Osteocyte (in vitro differentiated cells): ENCODE data around the gene TMEM106A. TPM values are rescaled to one million over a fixed set of nuclear protein-coding genes. Genes with fewer than 3 reads are reported as not detected.
"Not testable (repeated sequence)": the region's sequence is repeated elsewhere in the genome, so short reads cannot be mapped to it uniquely, and the experiment has no call there.

Experiments
- DNase-seq: peaks from one replicate; pipeline ENCODE4 v3.0.0; 2021; ENCODE audit warnings: mixed read lengths; ENCODE audit not compliant: unreplicated experiment; ENCODE audit errors: extremely low spot score
- H3K27ac Mint-ChIP-seq: one replicate; pipeline ENCODE4 v1.8.0; 2021; ENCODE audit warnings: mild to moderate bottlenecking, mixed read lengths; ENCODE audit not compliant: unreplicated experiment
- H3K27me3 Mint-ChIP-seq: one replicate; pipeline ENCODE4 v1.8.0; 2021; ENCODE audit warnings: mixed read lengths; ENCODE audit not compliant: unreplicated experiment
- H3K36me3 Mint-ChIP-seq: one replicate; pipeline ENCODE4 v1.8.0; 2021; ENCODE audit warnings: mixed read lengths; ENCODE audit not compliant: unreplicated experiment
- H3K4me1 Mint-ChIP-seq: one replicate; pipeline ENCODE4 v1.8.0; 2021; ENCODE audit warnings: mixed read lengths; ENCODE audit not compliant: unreplicated experiment
- H3K4me3 Mint-ChIP-seq: one replicate; pipeline ENCODE4 v1.8.0; 2021; ENCODE audit warnings: mild to moderate bottlenecking, moderate library complexity, mixed read lengths; ENCODE audit not compliant: unreplicated experiment
- H3K9me3 Mint-ChIP-seq: one replicate; pipeline ENCODE4 v1.8.0; 2021; ENCODE audit warnings: mixed read lengths; ENCODE audit not compliant: unreplicated experiment
- long read RNA-seq: library from polyadenylated mRNA; unstranded; transcript quantifications from one replicate; pipeline ENCODE4 v2.0.0, GENCODE V29; 2021
- total RNA-seq: library from RNA; stranded (reverse); gene quantifications from 2 replicates; pipeline ENCODE4 v1.2.1, GENCODE V29; 2021
- TF ChIP-seq, protein P1 (sequence below): fragments of 200-600 bp; sonication (generic); IDR thresholded peaks from 2 replicates; pipeline ENCODE4 v1.5.0; 2021; ENCODE audit warnings: antibody characterized with exemption, mild to moderate bottlenecking, moderate library complexity

The TMEM106A gene, protein sequence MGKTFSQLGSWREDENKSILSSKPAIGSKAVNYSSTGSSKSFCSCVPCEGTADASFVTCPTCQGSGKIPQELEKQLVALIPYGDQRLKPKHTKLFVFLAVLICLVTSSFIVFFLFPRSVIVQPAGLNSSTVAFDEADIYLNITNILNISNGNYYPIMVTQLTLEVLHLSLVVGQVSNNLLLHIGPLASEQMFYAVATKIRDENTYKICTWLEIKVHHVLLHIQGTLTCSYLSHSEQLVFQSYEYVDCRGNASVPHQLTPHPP
- 7.2 and 9.0 TPM in 2 replicates for total RNA-seq
- long read RNA-seq, partial matches to known transcripts: 2 of 8 reads
- long read RNA-seq, other reads (novel, unspliced or antisense): 4 of 8 reads

DNA sequence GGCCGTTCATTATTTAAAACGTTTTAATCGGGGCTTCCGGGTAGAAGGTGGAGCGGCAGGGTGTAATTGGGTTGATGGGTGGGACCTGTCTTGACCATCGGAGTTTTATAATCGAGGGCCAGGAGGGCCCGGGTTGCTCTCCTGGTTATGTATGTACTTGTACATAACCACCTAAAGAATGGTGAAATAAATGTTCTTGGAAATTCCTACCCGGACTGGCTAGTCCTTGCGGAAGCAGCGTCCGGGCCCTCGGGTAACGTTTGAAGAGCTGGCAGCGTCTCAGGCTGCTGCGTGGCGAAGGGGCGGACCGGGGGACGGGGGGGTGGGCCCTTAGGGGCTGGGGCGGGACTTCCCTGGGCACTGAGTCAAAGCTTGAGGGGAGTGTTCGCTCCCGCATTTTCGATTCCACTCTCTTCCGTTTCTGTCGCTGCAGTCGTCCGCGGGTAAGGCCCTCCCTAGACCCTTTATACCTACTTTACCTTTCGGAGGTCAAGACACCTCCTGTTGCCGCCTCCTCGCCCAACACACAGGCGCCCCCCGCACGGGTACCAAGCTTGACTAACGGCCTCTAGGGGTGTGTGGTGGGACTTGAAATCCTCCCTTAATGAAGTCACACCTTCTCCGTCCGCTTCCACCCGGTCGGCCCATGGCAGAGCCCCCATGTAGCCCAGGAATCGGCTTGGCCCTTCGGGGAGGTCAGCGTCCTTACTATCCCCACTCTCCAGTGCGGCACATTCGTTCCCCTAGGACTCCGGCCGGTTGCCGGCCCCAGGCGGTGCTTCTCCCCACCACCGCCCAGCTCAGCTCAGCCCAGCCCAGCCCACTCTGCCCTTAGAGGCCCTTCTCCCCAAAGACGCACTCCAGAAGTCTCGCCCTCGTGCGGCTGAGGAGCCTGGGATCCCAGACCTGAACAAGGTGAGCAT is at the start of gene TMEM106A:
Gene TMEM106A (plus strand): TSS at position 396 of the 923 bp plus-strand sequence. CDS start 1,167 bp downstream, outside the sequence.
- H3K4me1 Mint-ChIP-seq: peaks cover 27% of the 10 kb centered on the region
- H3K27me3 Mint-ChIP-seq: no peaks in the 10 kb centered on the region
- TF ChIP-seq, protein P1, sequence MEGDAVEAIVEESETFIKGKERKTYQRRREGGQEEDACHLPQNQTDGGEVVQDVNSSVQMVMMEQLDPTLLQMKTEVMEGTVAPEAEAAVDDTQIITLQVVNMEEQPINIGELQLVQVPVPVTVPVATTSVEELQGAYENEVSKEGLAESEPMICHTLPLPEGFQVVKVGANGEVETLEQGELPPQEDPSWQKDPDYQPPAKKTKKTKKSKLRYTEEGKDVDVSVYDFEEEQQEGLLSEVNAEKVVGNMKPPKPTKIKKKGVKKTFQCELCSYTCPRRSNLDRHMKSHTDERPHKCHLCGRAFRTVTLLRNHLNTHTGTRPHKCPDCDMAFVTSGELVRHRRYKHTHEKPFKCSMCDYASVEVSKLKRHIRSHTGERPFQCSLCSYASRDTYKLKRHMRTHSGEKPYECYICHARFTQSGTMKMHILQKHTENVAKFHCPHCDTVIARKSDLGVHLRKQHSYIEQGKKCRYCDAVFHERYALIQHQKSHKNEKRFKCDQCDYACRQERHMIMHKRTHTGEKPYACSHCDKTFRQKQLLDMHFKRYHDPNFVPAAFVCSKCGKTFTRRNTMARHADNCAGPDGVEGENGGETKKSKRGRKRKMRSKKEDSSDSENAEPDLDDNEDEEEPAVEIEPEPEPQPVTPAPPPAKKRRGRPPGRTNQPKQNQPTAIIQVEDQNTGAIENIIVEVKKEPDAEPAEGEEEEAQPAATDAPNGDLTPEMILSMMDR: peak; percentile 46
- no peaks in the 10 kb centered on the region for H3K9me3 Mint-ChIP-seq
- H3K27ac Mint-ChIP-seq: peak within 1 kb of the TSS; percentile 95
- H3K4me3 Mint-ChIP-seq: peak within 1 kb of the TSS; percentile 96
- DNase-seq: peak; percentile 91
- peaks cover 31% of the 10 kb centered on the region for H3K36me3 Mint-ChIP-seq

DNA sequence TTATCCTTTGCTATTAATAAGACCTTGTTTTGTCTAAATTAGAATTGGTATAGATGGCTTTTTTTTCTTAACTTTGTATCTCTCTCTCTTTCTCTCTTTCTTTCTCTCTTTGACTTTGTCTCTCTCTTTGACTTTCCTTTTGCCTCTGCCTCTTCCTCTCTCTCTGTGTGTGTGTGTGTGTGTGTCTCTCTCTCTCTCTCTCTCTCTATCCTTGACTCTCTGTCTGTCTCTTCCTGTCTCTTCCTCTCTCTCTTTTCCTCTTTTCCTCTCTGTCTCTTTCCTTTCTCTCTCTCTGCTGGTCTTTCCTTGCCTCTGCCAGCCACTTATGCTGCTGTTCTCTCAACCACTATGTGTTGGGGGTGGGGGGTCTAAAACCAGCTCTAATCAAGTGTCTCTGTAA is 45.7 kb upstream of the TMEM106A start:
- not testable (repeated sequence) for H3K4me1 Mint-ChIP-seq, H3K27ac Mint-ChIP-seq, DNase-seq, H3K36me3 Mint-ChIP-seq, H3K4me3 Mint-ChIP-seq, H3K27me3 Mint-ChIP-seq, H3K9me3 Mint-ChIP-seq

DNA sequence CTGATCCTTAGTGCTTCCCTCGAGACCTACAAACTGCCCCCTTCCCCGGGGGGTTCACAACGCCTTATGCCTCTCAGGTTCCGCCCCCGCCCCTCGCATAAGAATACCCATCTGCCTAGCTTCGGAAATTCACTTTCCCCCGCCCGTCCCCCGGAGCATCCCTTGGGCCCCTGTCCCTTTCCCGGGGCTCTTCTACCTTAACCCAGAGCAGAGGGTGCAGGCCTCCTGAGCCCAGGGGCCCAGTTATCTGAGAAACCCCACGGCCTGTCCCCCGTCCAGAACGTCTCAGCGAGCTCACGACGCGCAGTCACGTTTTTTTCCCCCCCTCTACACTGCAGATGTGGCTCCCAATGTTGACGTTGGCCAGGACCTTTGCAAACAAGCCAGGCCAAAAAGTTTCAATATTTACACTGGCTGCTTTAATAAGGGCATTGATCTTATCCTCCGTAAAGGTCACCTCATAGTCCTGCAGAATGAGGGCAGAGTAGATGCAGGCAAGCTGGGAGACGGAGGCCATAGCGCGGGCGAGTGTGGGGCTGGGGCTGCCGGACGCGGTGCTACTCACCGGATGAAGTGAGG is 42.0 kb upstream of the TMEM106A start:
- Mint-ChIP-seq H3K4me3 (no peak overlapping the region), H3K4me1 (peaks cover 16% of the 10 kb centered on the region), H3K27me3 (no peaks in the 10 kb centered on the region), H3K27ac (no peak overlapping the region), H3K9me3 (no peaks in the 10 kb centered on the region), H3K36me3 (peaks cover 8% of the 10 kb centered on the region)
- peak; percentile 77 for DNase-seq
- TF ChIP-seq, protein P1: no peak

DNA sequence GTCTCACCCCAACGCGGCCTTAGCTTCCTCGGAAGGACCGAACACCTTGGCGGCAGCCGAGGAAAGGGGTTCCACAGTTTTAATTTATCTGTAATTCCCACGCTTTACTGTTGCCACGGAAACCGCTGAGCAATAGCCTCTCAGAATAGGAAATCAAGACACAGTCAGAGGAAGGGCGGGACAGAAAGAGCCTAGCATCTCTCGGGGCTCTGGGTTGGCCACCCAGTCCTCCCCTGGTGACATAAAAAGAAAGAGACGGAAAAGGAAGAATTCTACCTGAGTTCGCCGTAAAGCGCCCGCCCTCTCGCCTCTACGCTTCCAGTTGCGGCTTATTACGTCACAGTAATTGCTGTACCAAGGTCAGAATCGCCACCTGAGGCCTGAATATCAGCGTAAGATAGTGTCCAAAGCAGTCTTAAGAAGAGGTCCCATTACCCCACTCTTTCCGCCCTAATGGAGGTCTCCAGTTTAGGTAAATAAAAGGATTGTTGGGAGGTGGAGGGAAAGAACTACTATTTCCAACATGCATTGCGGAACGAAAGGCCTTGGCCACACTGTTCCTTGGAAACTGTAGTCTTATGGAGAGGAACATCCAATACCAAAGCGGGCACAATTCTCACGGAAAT is 41.4 kb upstream of the TMEM106A start:
- peaks cover 8% of the 10 kb centered on the region for H3K36me3 Mint-ChIP-seq
- no peaks in the 10 kb centered on the region for H3K27me3 Mint-ChIP-seq
- TF ChIP-seq, protein P1: no peak
- no peaks in the 10 kb centered on the region for H3K9me3 Mint-ChIP-seq
- no peak overlapping the region for H3K27ac Mint-ChIP-seq
- peaks cover 19% of the 10 kb centered on the region for H3K4me1 Mint-ChIP-seq
- H3K4me3 Mint-ChIP-seq: no peak overlapping the region
- peak; percentile 95 for DNase-seq
